GM18868 (cell line): Measurements from ENCODE around the gene AUTS2.
"Not testable (repeated sequence)": the region's sequence is repeated elsewhere in the genome, so short reads cannot be mapped to it uniquely, and the experiment has no call there.

Experiments
- ATAC-seq: cut with Tn5 transposase; IDR thresholded peaks from one replicate; pipeline ENCODE4 v1.9.1; 2021; ENCODE audit warnings: mild to moderate bottlenecking, moderate library complexity; ENCODE audit not compliant: unreplicated experiment

AUTS2 gene

GRCh38 chr7:70646536-70647248 is 1048.4 kb downstream of the AUTS2 start:
- ATAC-seq: no peak

GRCh38 chr7:70647801-70648498 is 1049.7 kb downstream of the AUTS2 start:
- ATAC-seq: peak; percentile 98

- not testable (repeated sequence) for ATAC-seq
These were observed 1050.2 kb downstream of the AUTS2 start for GRCh38 chr7:70648499-70648861.

GRCh38 chr7:70649323-70649722 is 1051.0 kb downstream of the AUTS2 start:
- no peak for ATAC-seq

GRCh38 chr7:70654146-70654545 is 1055.9 kb downstream of the AUTS2 start:
- ATAC-seq: no peak

GRCh38 chr7:70654979-70655378 is 1056.7 kb downstream of the AUTS2 start:
- no peak for ATAC-seq

- ATAC-seq: no peak
These were observed 1057.4 kb downstream of the AUTS2 start for GRCh38 chr7:70655694-70656093.

- ATAC-seq: no peak
These were observed 1059.3 kb downstream of the AUTS2 start for GRCh38 chr7:70657571-70657970.

- no peak for ATAC-seq
These were observed 1059.8 kb downstream of the AUTS2 start for GRCh38 chr7:70657989-70658632.

- no peak for ATAC-seq
These were observed 1061.0 kb downstream of the AUTS2 start for GRCh38 chr7:70659263-70659662.

- no peak for ATAC-seq
These were observed 1062.0 kb downstream of the AUTS2 start for GRCh38 chr7:70660154-70660818.

GRCh38 chr7:70660819-70661191 is 1062.5 kb downstream of the AUTS2 start:
- no peak for ATAC-seq

- no peak for ATAC-seq
These were observed 1065.4 kb downstream of the AUTS2 start for GRCh38 chr7:70663680-70664079.

- no peak for ATAC-seq
These were observed 1067.7 kb downstream of the AUTS2 start for GRCh38 chr7:70665997-70666396.

GRCh38 chr7:70667406-70667805 is 1069.1 kb downstream of the AUTS2 start:
- ATAC-seq: no peak

- peak; percentile 97 for ATAC-seq
These were observed 1070.5 kb downstream of the AUTS2 start for GRCh38 chr7:70668606-70669358.

GRCh38 chr7:70669854-70670253 is 1071.6 kb downstream of the AUTS2 start:
- ATAC-seq: no peak

- ATAC-seq: no peak
These were observed 1072.0 kb downstream of the AUTS2 start for GRCh38 chr7:70670288-70670687.

- ATAC-seq: no peak
These were observed 1075.7 kb downstream of the AUTS2 start for GRCh38 chr7:70673778-70674570.

- ATAC-seq: no peak
These were observed 1076.3 kb downstream of the AUTS2 start for GRCh38 chr7:70674571-70675010.
